Measurements from ENCODE around the gene MRTFA.
"Not testable (repeated sequence)": the region's sequence is repeated elsewhere in the genome, so short reads cannot be mapped to it uniquely, and the experiment has no call there.

The MRTFA gene

GRCh38 chr22:40530391-40530790, 106.1 kb downstream of the MRTFA start:
- H3K4me3 ChIP-seq (ENCODE audit: insufficient read depth, low read depth, low read length, poor library complexity, severe bottlenecking); H3K9me3 ChIP-seq (ENCODE audit: control insufficient read depth, low read length); DNase-seq; H3K27ac ChIP-seq (ENCODE audit: insufficient read depth, low read length, poor library complexity, severe bottlenecking); H3K36me3 ChIP-seq (ENCODE audit: control insufficient read depth, insufficient read depth, low read length); H3K27me3 ChIP-seq (replicated peaks; ENCODE audit: control insufficient read depth, insufficient read depth, low read length, poor library complexity, severe bottlenecking): not testable (repeated sequence)
- peaks cover 24% of the 10 kb centered on the region for H3K4me1 ChIP-seq (ENCODE audit: control insufficient read depth, insufficient read depth, low read length, poor library complexity, severe bottlenecking)

- no peak overlapping the region for H3K27ac ChIP-seq (ENCODE audit: insufficient read depth, low read length, poor library complexity, severe bottlenecking)
- peaks cover 19% of the 10 kb centered on the region for H3K4me1 ChIP-seq (ENCODE audit: control insufficient read depth, insufficient read depth, low read length, poor library complexity, severe bottlenecking)
- H3K36me3 ChIP-seq (ENCODE audit: control insufficient read depth, insufficient read depth, low read length): no peaks in the 10 kb centered on the region
- H3K27me3 ChIP-seq (replicated peaks; ENCODE audit: control insufficient read depth, insufficient read depth, low read length, poor library complexity, severe bottlenecking): no peaks in the 10 kb centered on the region
- H3K9me3 ChIP-seq (ENCODE audit: control insufficient read depth, low read length): no peaks in the 10 kb centered on the region
- no peak for DNase-seq
- no peak overlapping the region for H3K4me3 ChIP-seq (ENCODE audit: insufficient read depth, low read depth, low read length, poor library complexity, severe bottlenecking)
Measured at GRCh38 chr22:40529821-40530220, 106.7 kb downstream of the MRTFA start.

GRCh38 chr22:40526960-40527359, 109.6 kb downstream of the MRTFA start:
- H3K4me1 ChIP-seq (ENCODE audit: control insufficient read depth, insufficient read depth, low read length, poor library complexity, severe bottlenecking): peaks cover 11% of the 10 kb centered on the region
- H3K9me3 ChIP-seq (ENCODE audit: control insufficient read depth, low read length): no peaks in the 10 kb centered on the region
- H3K4me3 ChIP-seq (ENCODE audit: insufficient read depth, low read depth, low read length, poor library complexity, severe bottlenecking): no peak overlapping the region
- no peak for DNase-seq
- H3K27ac ChIP-seq (ENCODE audit: insufficient read depth, low read length, poor library complexity, severe bottlenecking): no peak overlapping the region
- H3K27me3 ChIP-seq (replicated peaks; ENCODE audit: control insufficient read depth, insufficient read depth, low read length, poor library complexity, severe bottlenecking): no peaks in the 10 kb centered on the region
- no peaks in the 10 kb centered on the region for H3K36me3 ChIP-seq (ENCODE audit: control insufficient read depth, insufficient read depth, low read length)

GRCh38 chr22:40525250-40525884, 111.2 kb downstream of the MRTFA start:
- Histone ChIP-seq H3K27ac (ENCODE audit: insufficient read depth, low read length, poor library complexity, severe bottlenecking) (no peak overlapping the region), H3K9me3 (ENCODE audit: control insufficient read depth, low read length) (no peaks in the 10 kb centered on the region), H3K36me3 (ENCODE audit: control insufficient read depth, insufficient read depth, low read length) (no peaks in the 10 kb centered on the region), H3K4me3 (ENCODE audit: insufficient read depth, low read depth, low read length, poor library complexity, severe bottlenecking) (no peak overlapping the region), H3K4me1 (ENCODE audit: control insufficient read depth, insufficient read depth, low read length, poor library complexity, severe bottlenecking) (peaks cover 2% of the 10 kb centered on the region), H3K27me3 (replicated peaks; ENCODE audit: control insufficient read depth, insufficient read depth, low read length, poor library complexity, severe bottlenecking) (no peaks in the 10 kb centered on the region)
- peak; percentile 34 to 53 (median 48) for DNase-seq

GRCh38 chr22:40524392-40525249, 111.9 kb downstream of the MRTFA start:
- Histone ChIP-seq H3K9me3 (ENCODE audit: control insufficient read depth, low read length) (no peaks in the 10 kb centered on the region), H3K36me3 (ENCODE audit: control insufficient read depth, insufficient read depth, low read length) (no peaks in the 10 kb centered on the region), H3K27ac (ENCODE audit: insufficient read depth, low read length, poor library complexity, severe bottlenecking) (no peak overlapping the region), H3K4me3 (ENCODE audit: insufficient read depth, low read depth, low read length, poor library complexity, severe bottlenecking) (no peak overlapping the region), H3K4me1 (ENCODE audit: control insufficient read depth, insufficient read depth, low read length, poor library complexity, severe bottlenecking) (peaks cover 2% of the 10 kb centered on the region), H3K27me3 (replicated peaks; ENCODE audit: control insufficient read depth, insufficient read depth, low read length, poor library complexity, severe bottlenecking) (no peaks in the 10 kb centered on the region)
- DNase-seq: no peak

GRCh38 chr22:40522141-40522540, 114.4 kb downstream of the MRTFA start:
- no peak for DNase-seq
- Histone ChIP-seq H3K36me3 (ENCODE audit: control insufficient read depth, insufficient read depth, low read length) (no peaks in the 10 kb centered on the region), H3K9me3 (ENCODE audit: control insufficient read depth, low read length) (no peaks in the 10 kb centered on the region), H3K27ac (ENCODE audit: insufficient read depth, low read length, poor library complexity, severe bottlenecking) (no peak overlapping the region), H3K27me3 (replicated peaks; ENCODE audit: control insufficient read depth, insufficient read depth, low read length, poor library complexity, severe bottlenecking) (no peaks in the 10 kb centered on the region), H3K4me3 (ENCODE audit: insufficient read depth, low read depth, low read length, poor library complexity, severe bottlenecking) (no peak overlapping the region), H3K4me1 (ENCODE audit: control insufficient read depth, insufficient read depth, low read length, poor library complexity, severe bottlenecking) (peaks cover 2% of the 10 kb centered on the region)

GRCh38 chr22:40521046-40521445, 115.5 kb downstream of the MRTFA start:
- Histone ChIP-seq H3K9me3 (ENCODE audit: control insufficient read depth, low read length) (no peaks in the 10 kb centered on the region), H3K4me1 (ENCODE audit: control insufficient read depth, insufficient read depth, low read length, poor library complexity, severe bottlenecking) (no peaks in the 10 kb centered on the region), H3K27me3 (replicated peaks; ENCODE audit: control insufficient read depth, insufficient read depth, low read length, poor library complexity, severe bottlenecking) (no peaks in the 10 kb centered on the region), H3K4me3 (ENCODE audit: insufficient read depth, low read depth, low read length, poor library complexity, severe bottlenecking) (no peak overlapping the region), H3K36me3 (ENCODE audit: control insufficient read depth, insufficient read depth, low read length) (no peaks in the 10 kb centered on the region), H3K27ac (ENCODE audit: insufficient read depth, low read length, poor library complexity, severe bottlenecking) (no peak overlapping the region)
- no peak for DNase-seq

- H3K9me3 ChIP-seq (ENCODE audit: control insufficient read depth, low read length): no peaks in the 10 kb centered on the region
- no peak overlapping the region for H3K27ac ChIP-seq (ENCODE audit: insufficient read depth, low read length, poor library complexity, severe bottlenecking)
- H3K36me3 ChIP-seq (ENCODE audit: control insufficient read depth, insufficient read depth, low read length): no peaks in the 10 kb centered on the region
- H3K4me1 ChIP-seq (ENCODE audit: control insufficient read depth, insufficient read depth, low read length, poor library complexity, severe bottlenecking): no peaks in the 10 kb centered on the region
- H3K4me3 ChIP-seq (ENCODE audit: insufficient read depth, low read depth, low read length, poor library complexity, severe bottlenecking): no peak overlapping the region
- no peak for DNase-seq
- H3K27me3 ChIP-seq (replicated peaks; ENCODE audit: control insufficient read depth, insufficient read depth, low read length, poor library complexity, severe bottlenecking): no peaks in the 10 kb centered on the region
Measured at GRCh38 chr22:40520562-40520961, 116.0 kb downstream of the MRTFA start.

- no peak for DNase-seq
- peak overlapping the region; percentile 56 for H3K27ac ChIP-seq (ENCODE audit: insufficient read depth, low read length, poor library complexity, severe bottlenecking)
- no peaks in the 10 kb centered on the region for H3K9me3 ChIP-seq (ENCODE audit: control insufficient read depth, low read length)
- no peaks in the 10 kb centered on the region for H3K4me1 ChIP-seq (ENCODE audit: control insufficient read depth, insufficient read depth, low read length, poor library complexity, severe bottlenecking)
- no peak overlapping the region for H3K4me3 ChIP-seq (ENCODE audit: insufficient read depth, low read depth, low read length, poor library complexity, severe bottlenecking)
- H3K36me3 ChIP-seq (ENCODE audit: control insufficient read depth, insufficient read depth, low read length): no peaks in the 10 kb centered on the region
- no peaks in the 10 kb centered on the region for H3K27me3 ChIP-seq (replicated peaks; ENCODE audit: control insufficient read depth, insufficient read depth, low read length, poor library complexity, severe bottlenecking)
Measured at GRCh38 chr22:40519948-40520331, 116.6 kb downstream of the MRTFA start.

GRCh38 chr22:40519284-40519947, 117.1 kb downstream of the MRTFA start:
- Histone ChIP-seq H3K4me1 (ENCODE audit: control insufficient read depth, insufficient read depth, low read length, poor library complexity, severe bottlenecking) (no peaks in the 10 kb centered on the region), H3K27ac (ENCODE audit: insufficient read depth, low read length, poor library complexity, severe bottlenecking) (peak overlapping the region; percentile 56), H3K27me3 (replicated peaks; ENCODE audit: control insufficient read depth, insufficient read depth, low read length, poor library complexity, severe bottlenecking) (no peaks in the 10 kb centered on the region), H3K36me3 (ENCODE audit: control insufficient read depth, insufficient read depth, low read length) (no peaks in the 10 kb centered on the region), H3K4me3 (ENCODE audit: insufficient read depth, low read depth, low read length, poor library complexity, severe bottlenecking) (peak overlapping the region; percentile 50), H3K9me3 (ENCODE audit: control insufficient read depth, low read length) (no peaks in the 10 kb centered on the region)
- no peak for DNase-seq
